Activated CD8-positive, alpha-beta memory T cell treated with anti-CD3 and anti-CD28 coated beads, Interleukin-2, amount 50 U/mL, for 1 hour (primary cell): ENCODE data around the gene CFP.

ENCODE experiments used
- DNase-seq: peaks from one replicate; pipeline ENCODE4 v3.0.0-alpha.2; 2020; ENCODE audit errors: extremely low read depth

CFP gene

GRCh38 chrX:47637546-47638195, 7.9 kb upstream of the CFP start:
- no peak for DNase-seq

GRCh38 chrX:47634871-47635575, 5.3 kb upstream of the CFP start:
- no peak for DNase-seq

- no peak for DNase-seq
These were observed 4.2 kb upstream of the CFP start for GRCh38 chrX:47633689-47634590.

GRCh38 chrX:47632666-47633065, 2.9 kb upstream of the CFP start:
- no peak for DNase-seq

GRCh38 chrX:47631676-47632075, 1.9 kb upstream of the CFP start:
- DNase-seq: no peak

- no peak for DNase-seq
These were observed 748 bp downstream of the CFP start for GRCh38 chrX:47628982-47629381.

GRCh38 chrX:47625365-47625764, 4.4 kb downstream of the CFP start:
- DNase-seq: no peak

- peak; percentile 23 for DNase-seq
These were observed 6.1 kb downstream of the CFP start for GRCh38 chrX:47623540-47624027.

- no peak for DNase-seq
These were observed 7.9 kb downstream of the CFP start for GRCh38 chrX:47621851-47622250.

GRCh38 chrX:47620303-47620685, 9.4 kb downstream of the CFP start:
- DNase-seq: no peak

GRCh38 chrX:47619486-47620302, 10.0 kb downstream of the CFP start, which contains the start of gene SYN1:
Gene SYN1, minus strand, starts transcription at chrX:47619857. Its CDS starts 129 bp downstream, at chrX:47619728.
- peak; percentile 33 for DNase-seq

- no peak for DNase-seq
These were observed 10.7 kb downstream of the CFP start for GRCh38 chrX:47618923-47619485.

GRCh38 chrX:47614618-47615017, 15.1 kb downstream of the CFP start:
- DNase-seq: no peak

- no peak for DNase-seq
These were observed 16.6 kb downstream of the CFP start for GRCh38 chrX:47613082-47613481.

- no peak for DNase-seq
These were observed 17.3 kb downstream of the CFP start for GRCh38 chrX:47612418-47612817.

GRCh38 chrX:47611926-47612325, 17.8 kb downstream of the CFP start:
- no peak for DNase-seq

- DNase-seq: no peak
These were observed 18.2 kb downstream of the CFP start for GRCh38 chrX:47611489-47611888.

GRCh38 chrX:47610511-47610910, 19.2 kb downstream of the CFP start:
- no peak for DNase-seq

- no peak for DNase-seq
These were observed 21.5 kb downstream of the CFP start for GRCh38 chrX:47608130-47608810.

- DNase-seq: no peak
These were observed 22.6 kb downstream of the CFP start for GRCh38 chrX:47607091-47607490.

- no peak for DNase-seq
These were observed 24.7 kb downstream of the CFP start for GRCh38 chrX:47605024-47605423.
